Duodenal mucosa (tissue), 2 donors: ENCODE measurements around the gene TSPAN2.

Source experiments
- H3K27ac ChIP-seq: one replicate; pipeline ENCODE4 v1.7.0; 2013; ENCODE audit warnings: low read depth, low read length
- H3K27me3 ChIP-seq, 2 donors: one replicate each; pipeline ENCODE4 v1.7.0; 2013; ENCODE audit warnings: low read length in 2 of 2, control low read depth in 1 of 2; ENCODE audit not compliant: insufficient read depth in 2 of 2, control insufficient read depth in 1 of 2
- H3K36me3 ChIP-seq, 2 donors: one replicate each; pipeline ENCODE4 v1.7.0; 2013; ENCODE audit warnings: low read length in 2 of 2, control low read depth in 1 of 2; ENCODE audit not compliant: insufficient read depth in 2 of 2, control insufficient read depth in 1 of 2
- H3K4me1 ChIP-seq, 2 donors: one replicate each; pipeline ENCODE4 v1.7.0; 2013; ENCODE audit warnings: low read length in 2 of 2, control low read depth in 1 of 2; ENCODE audit not compliant: insufficient read depth in 2 of 2, control insufficient read depth in 1 of 2
- H3K4me3 ChIP-seq, 2 donors: one replicate each; pipeline ENCODE4 v1.7.0; 2013; ENCODE audit warnings: low read length in 2 of 2, low read depth in 1 of 2
- H3K9ac ChIP-seq, 2 donors: one replicate each; pipeline ENCODE4 v1.7.0; 2013; ENCODE audit warnings: low read length in 2 of 2, low read depth in 1 of 2
- H3K9me3 ChIP-seq, 2 donors: one replicate each; pipeline ENCODE4 v1.7.0; 2013; ENCODE audit warnings: low read length in 2 of 2, control low read depth in 1 of 2; ENCODE audit not compliant: control insufficient read depth in 1 of 2

TSPAN2 gene

DNA sequence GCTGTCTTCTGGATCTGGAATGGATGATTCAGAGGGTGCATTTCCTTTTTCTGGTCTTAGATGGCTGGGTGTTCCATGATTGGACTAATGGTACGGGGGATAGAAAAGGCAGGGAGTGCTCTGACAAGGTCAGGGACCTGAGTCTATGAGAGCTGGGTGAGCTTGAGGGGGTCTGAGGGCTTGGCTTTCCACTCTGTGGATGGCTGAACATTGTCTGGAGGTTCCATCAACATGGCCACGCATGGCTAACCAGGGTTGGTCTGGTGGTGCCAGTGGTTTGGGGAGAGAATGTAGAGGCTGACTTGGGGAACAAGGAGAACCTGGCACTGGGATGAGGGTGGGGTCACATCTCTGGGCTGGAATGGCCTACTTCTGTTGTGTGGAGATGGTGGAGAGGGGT is 41.5 kb upstream of the TSPAN2 start:
- no peaks in the 10 kb centered on the region for H3K36me3 ChIP-seq
- no peak overlapping the region for H3K27ac ChIP-seq
- H3K9ac ChIP-seq = no peak overlapping the region
- H3K4me3 ChIP-seq = no peak overlapping the region
- no peaks in the 10 kb centered on the region for H3K27me3 ChIP-seq
- no peaks in the 10 kb centered on the region for H3K9me3 ChIP-seq
- no peaks in the 10 kb centered on the region for H3K4me1 ChIP-seq

GRCh38 chr1:115129071-115129640 is 39.9 kb upstream of the TSPAN2 start:
- Histone ChIP-seq H3K36me3 (no peaks in the 10 kb centered on the region), H3K9me3 (peaks cover 0 to 1% of the 10 kb centered on the region in 2 donors), H3K27me3 (no peaks in the 10 kb centered on the region), H3K9ac (no peak overlapping the region), H3K4me1 (no peaks in the 10 kb centered on the region), H3K27ac (no peak overlapping the region), H3K4me3 (no peak overlapping the region)

GRCh38 chr1:115127539-115127938 is 38.2 kb upstream of the TSPAN2 start:
- Histone ChIP-seq H3K4me1 (no peaks in the 10 kb centered on the region), H3K36me3 (no peaks in the 10 kb centered on the region), H3K27me3 (no peaks in the 10 kb centered on the region), H3K4me3 (no peak overlapping the region), H3K9ac (no peak overlapping the region), H3K9me3 (peaks cover 4 to 6% of the 10 kb centered on the region in 2 donors), H3K27ac (no peak overlapping the region)

- no peak overlapping the region for H3K4me3 ChIP-seq
- H3K27me3 ChIP-seq = no peaks in the 10 kb centered on the region
- no peak overlapping the region for H3K27ac ChIP-seq
- H3K9me3 ChIP-seq = peaks cover 4 to 14% of the 10 kb centered on the region in 2 donors
- H3K9ac ChIP-seq = no peak overlapping the region
- H3K4me1 ChIP-seq = no peaks in the 10 kb centered on the region
- no peaks in the 10 kb centered on the region for H3K36me3 ChIP-seq
These were observed 37.2 kb upstream of the TSPAN2 start for GRCh38 chr1:115126516-115126915.

GRCh38 chr1:115123116-115123515 is 33.8 kb upstream of the TSPAN2 start:
- Histone ChIP-seq H3K27me3 (no peaks in the 10 kb centered on the region), H3K9ac (no peak overlapping the region), H3K9me3 (peaks cover 7 to 18% of the 10 kb centered on the region in 2 donors), H3K36me3 (no peaks in the 10 kb centered on the region), H3K4me3 (no peak overlapping the region), H3K4me1 (no peaks in the 10 kb centered on the region), H3K27ac (no peak overlapping the region)

GRCh38 chr1:115121793-115122192 is 32.5 kb upstream of the TSPAN2 start:
- Histone ChIP-seq H3K36me3 (no peaks in the 10 kb centered on the region), H3K9ac (no peak overlapping the region), H3K27ac (no peak overlapping the region), H3K4me1 (no peaks in the 10 kb centered on the region), H3K27me3 (no peaks in the 10 kb centered on the region), H3K4me3 (no peak overlapping the region), H3K9me3 (peaks cover 7 to 18% of the 10 kb centered on the region in 2 donors)

DNA sequence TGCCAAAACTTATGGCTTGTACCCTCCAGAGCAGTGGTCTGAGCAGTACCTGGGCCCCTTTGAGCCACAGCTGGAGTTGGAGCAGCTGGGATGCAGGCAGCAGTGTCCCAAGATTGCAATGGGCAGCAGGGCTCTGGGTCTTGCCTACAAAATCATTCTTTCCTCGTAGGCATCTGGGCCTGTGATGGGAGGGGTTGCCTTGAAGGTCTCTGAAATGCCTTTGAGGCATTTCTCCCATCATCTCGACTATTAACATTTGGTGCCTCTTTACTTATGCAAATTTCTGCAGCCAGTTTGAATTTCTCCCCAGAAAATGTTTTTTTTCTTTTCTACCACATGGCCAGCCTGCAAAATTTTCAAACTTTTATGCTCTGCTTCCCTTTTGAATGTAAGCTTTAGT is 31.0 kb upstream of the TSPAN2 start:
- Histone ChIP-seq H3K9me3 (peaks cover 7 to 18% of the 10 kb centered on the region in 2 donors), H3K4me3 (no peak overlapping the region), H3K4me1 (no peaks in the 10 kb centered on the region), H3K36me3 (no peaks in the 10 kb centered on the region), H3K9ac (no peak overlapping the region), H3K27ac (no peak overlapping the region), H3K27me3 (no peaks in the 10 kb centered on the region)

GRCh38 chr1:115118611-115119010 is 29.3 kb upstream of the TSPAN2 start:
- Histone ChIP-seq H3K27me3 (no peaks in the 10 kb centered on the region), H3K27ac (no peak overlapping the region), H3K4me3 (no peak overlapping the region), H3K9ac (no peak overlapping the region), H3K36me3 (no peaks in the 10 kb centered on the region), H3K4me1 (no peaks in the 10 kb centered on the region), H3K9me3 (peaks cover 3 to 18% of the 10 kb centered on the region in 2 donors)

DNA sequence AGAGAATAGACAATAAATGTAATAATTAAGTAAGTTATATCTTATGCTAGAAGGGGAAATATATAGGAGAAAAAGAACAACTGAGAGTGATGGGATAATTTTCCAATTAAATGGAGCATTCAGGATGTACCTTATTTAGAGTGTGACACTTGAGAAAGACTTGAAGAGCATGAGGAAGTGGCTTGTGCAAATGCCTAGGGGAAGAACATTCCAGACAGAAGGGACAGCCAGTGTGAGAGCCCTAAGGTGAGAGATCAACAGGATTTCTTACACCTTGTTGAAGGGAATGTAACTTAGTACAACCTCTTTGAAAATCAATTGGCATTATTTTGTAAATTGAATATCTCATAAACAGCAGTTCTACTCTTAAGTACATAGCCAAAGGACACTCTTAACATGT is 28.8 kb upstream of the TSPAN2 start:
- Histone ChIP-seq H3K9ac (no peak overlapping the region), H3K27me3 (no peaks in the 10 kb centered on the region), H3K4me3 (no peak overlapping the region), H3K4me1 (no peaks in the 10 kb centered on the region), H3K36me3 (no peaks in the 10 kb centered on the region), H3K9me3 (peaks cover 3 to 17% of the 10 kb centered on the region in 2 donors), H3K27ac (no peak overlapping the region)

GRCh38 chr1:115117298-115117697 is 28.0 kb upstream of the TSPAN2 start:
- Histone ChIP-seq H3K4me1 (no peaks in the 10 kb centered on the region), H3K9ac (no peak overlapping the region), H3K9me3 (peaks cover 3 to 12% of the 10 kb centered on the region in 2 donors), H3K27ac (no peak overlapping the region), H3K36me3 (no peaks in the 10 kb centered on the region), H3K27me3 (no peaks in the 10 kb centered on the region), H3K4me3 (no peak overlapping the region)

- no peaks in the 10 kb centered on the region for H3K27me3 ChIP-seq
- H3K27ac ChIP-seq = no peak overlapping the region
- H3K4me3 ChIP-seq = no peak overlapping the region
- H3K9me3 ChIP-seq = peaks cover 3 to 5% of the 10 kb centered on the region in 2 donors
- no peaks in the 10 kb centered on the region for H3K36me3 ChIP-seq
- H3K4me1 ChIP-seq = no peaks in the 10 kb centered on the region
- H3K9ac ChIP-seq = no peak overlapping the region
These were observed 27.2 kb upstream of the TSPAN2 start for GRCh38 chr1:115116512-115116911.
